ENCODE results near the gene PFAS. TPM values are rescaled to one million over a fixed set of nuclear protein-coding genes. Genes with fewer than 3 reads are reported as not detected.

The PFAS gene
- total and polyA plus RNA-seq, 2 of the 8 experiments (the other 6 are each of a cell fraction or from before 2014, with no cell fraction given): 88.4 to 248 TPM

DNA sequence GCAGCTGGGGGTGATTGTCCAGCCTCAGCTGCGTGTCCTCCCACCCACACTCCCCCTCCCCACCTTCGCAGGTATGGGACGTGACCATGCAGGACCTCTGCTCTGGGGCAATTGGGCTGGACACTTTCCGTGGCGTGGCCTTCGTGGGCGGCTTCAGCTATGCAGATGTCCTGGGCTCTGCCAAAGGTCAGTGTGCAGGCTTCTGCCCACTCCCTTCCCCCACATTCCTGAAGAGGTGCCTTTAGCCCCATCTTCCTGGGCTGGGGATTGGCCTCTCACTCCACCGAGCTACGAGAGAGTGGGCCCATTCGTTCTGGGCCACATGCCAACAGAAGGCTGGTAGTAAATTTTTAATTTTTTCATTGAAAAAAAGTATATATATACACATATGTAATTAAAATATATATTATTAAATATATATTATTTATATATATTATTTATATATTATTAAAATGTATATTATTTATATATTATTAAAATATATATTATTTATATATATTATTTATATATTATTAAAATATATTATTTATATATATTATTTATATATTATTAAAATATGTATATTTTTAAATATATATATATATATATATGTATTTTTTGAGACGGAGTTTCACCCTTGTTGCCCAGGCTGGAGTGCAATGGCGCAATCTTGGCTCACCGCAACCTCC, 18.5 kb downstream of the PFAS start:
- DNase-seq (ENCODE audit: low read depth in 1 of 2, low spot score in 2 of 2): no peak
- no peak overlapping the region for H4K5ac ChIP-seq (ENCODE audit: insufficient read length, low read depth, low read length)
- H3K14ac ChIP-seq (ENCODE audit: insufficient read length): no peak overlapping the region
- no peak overlapping the region for H2AFZ ChIP-seq (ENCODE audit: low read length)
- no peak overlapping the region for H3K4me3 ChIP-seq (ENCODE audit: extremely low read depth in 1 of 4, insufficient read depth in 2 of 4, low read depth in 3 of 4, low read length in 4 of 4)
- FAIRE-seq: no peak
- H3K18ac ChIP-seq (ENCODE audit: extremely low read depth, low read length): no peak overlapping the region
- H3K23me2 ChIP-seq (ENCODE audit: low read depth, low read length): no peaks in the 10 kb centered on the region
- no peak overlapping the region for H2BK12ac ChIP-seq (ENCODE audit: low read depth, low read length)
- peaks cover 4% of the 10 kb centered on the region; the same call in 1 of the 2 replicates for H3K79me1 ChIP-seq (ENCODE audit: low read depth, low read length)
- no peak overlapping the region for H4K8ac ChIP-seq (ENCODE audit: extremely low read depth, insufficient read depth, low read length)
- no peak overlapping the region for H2BK5ac ChIP-seq (ENCODE audit: low read depth, low read length)
- H3K9me3 ChIP-seq (ENCODE audit: insufficient read depth in 2 of 2, low read depth in 1 of 2, low read length in 1 of 2): no peaks in the 10 kb centered on the region
- H3K23ac ChIP-seq (ENCODE audit: insufficient read length): no peak overlapping the region
- no peaks in the 10 kb centered on the region for H3K27me3 ChIP-seq (replicated peaks in 1 of 4; ENCODE audit: control insufficient read depth in 3 of 4, extremely low read depth in 1 of 4, insufficient read depth in 3 of 4, low read length in 3 of 4)
- H2BK15ac ChIP-seq (ENCODE audit: low read length): no peak overlapping the region
- H3K36me3 ChIP-seq (ENCODE audit: control insufficient read depth in 2 of 4, insufficient read depth in 4 of 4, low read length in 3 of 4): peaks cover 42 to 77% (median 69%) of the 10 kb centered on the region in 4 experiments
- no peak overlapping the region for H4K91ac ChIP-seq (replicated peaks; ENCODE audit: insufficient read length, low read length)
- no peak overlapping the region for H3K9ac ChIP-seq (replicated peaks in 1 of 4; ENCODE audit: extremely low read depth in 1 of 4, low read depth in 3 of 4, low read length in 3 of 4)
- H3K4me2 ChIP-seq (ENCODE audit: insufficient read depth in 1 of 2, low read depth in 2 of 2, low read length in 2 of 2): no peak overlapping the region
- H3K56ac ChIP-seq (replicated peaks; ENCODE audit: insufficient read length, low read depth, low read length): no peak overlapping the region
- no peak overlapping the region for H3K4ac ChIP-seq (replicated peaks; ENCODE audit: insufficient read length, low read depth, low read length)
- no peaks in the 10 kb centered on the region for H3K4me1 ChIP-seq (replicated peaks in 1 of 4; ENCODE audit: control insufficient read depth in 3 of 4, insufficient read depth in 4 of 4, low read length in 3 of 4)
- H2BK20ac ChIP-seq (ENCODE audit: low read length): no peak overlapping the region
- WGBS, 2 experiments (ENCODE audit: extremely low coverage in 1 of 2, insufficient coverage in 1 of 2, insufficient read length in 1 of 2, insufficient replicate concordance in 2 of 2, low coverage in 1 of 2, low lambda C conversion rate in 2 of 2, missing lambda C conversion rate in 1 of 2): 95% methylated on average over 13 of the region's 13 CpGs; no CpG with 5 or more reads in 1 of the 2 experiments
- POLR2A ChIA-PET (ENCODE audit: partially characterized antibody): interaction anchor here (53.4 to 66.3 kb wide), 2 partner anchors 4 to 25 kb away, joined by 1521 read pairs; partner anchors contain the start of genes CTC1, PFAS, RANGRF and SLC25A35
- H3K27ac ChIP-seq (ENCODE audit: low read depth, low read length): no peak overlapping the region
- no peak for TF ChIP-seq CHD2 (IDR thresholded peaks at IDR 0.05; ENCODE audit: low read length)
- TF ChIP-seq SIRT6 (IDR thresholded peaks at IDR 0.05; ENCODE audit: low read length): no peak
- TF ChIP-seq HDAC6 (IDR thresholded peaks at IDR 0.05; ENCODE audit: low read depth, low read length): no peak
- no peak for TF ChIP-seq MAFK (IDR thresholded peaks at IDR 0.05; ENCODE audit: low read depth, low read length)
- no peak for TF ChIP-seq SAP30 (IDR thresholded peaks at IDR 0.05; ENCODE audit: insufficient read depth, insufficient replicate concordance, low read length)
- TF ChIP-seq, protein P1, sequence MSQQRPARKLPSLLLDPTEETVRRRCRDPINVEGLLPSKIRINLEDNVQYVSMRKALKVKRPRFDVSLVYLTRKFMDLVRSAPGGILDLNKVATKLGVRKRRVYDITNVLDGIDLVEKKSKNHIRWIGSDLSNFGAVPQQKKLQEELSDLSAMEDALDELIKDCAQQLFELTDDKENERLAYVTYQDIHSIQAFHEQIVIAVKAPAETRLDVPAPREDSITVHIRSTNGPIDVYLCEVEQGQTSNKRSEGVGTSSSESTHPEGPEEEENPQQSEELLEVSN (IDR thresholded peaks at IDR 0.05): no peak
- no peak for TF ChIP-seq CBX8 (IDR thresholded peaks at IDR 0.05; ENCODE audit: borderline replicate concordance, low read depth, low read length)
- no peak for TF ChIP-seq ASH2L (IDR thresholded peaks at IDR 0.05; ENCODE audit: low read length)
- no peak for TF ChIP-seq POLR2A (IDR thresholded peaks at IDR 0.05; ENCODE audit: control extremely low read depth in 1 of 2, low read depth in 2 of 2, low read length in 2 of 2)
- TF ChIP-seq CBX5 (IDR thresholded peaks at IDR 0.05; ENCODE audit: low read depth, low read length): no peak
- no peak for TF ChIP-seq ZNF274 (IDR thresholded peaks at IDR 0.05; ENCODE audit: borderline replicate concordance, extremely low read depth, low read length)
- TF ChIP-seq CEBPB (IDR thresholded peaks at IDR 0.05; ENCODE audit: low read depth, low read length): no peak
- H2BK120ac ChIP-seq (replicated peaks; ENCODE audit: low read depth, low read length): no peak overlapping the region
- H3K79me2 ChIP-seq (ENCODE audit: control insufficient read depth in 1 of 2, insufficient read depth in 2 of 2, low read length in 2 of 2): no peaks in the 10 kb centered on the region
- CTCF ChIA-PET (ENCODE audit: partially characterized antibody): interaction anchor here (0.6 to 1.4 kb wide), 3 partner anchors 9 to 15 kb away, joined by 3 read pairs; no protein-coding TSS in a partner anchor
- no peak overlapping the region for H2AK5ac ChIP-seq (ENCODE audit: low read depth, low read length)
- H4K20me1 ChIP-seq (replicated peaks in 1 of 2; ENCODE audit: control insufficient read depth in 1 of 2, insufficient read depth in 2 of 2, low read length in 2 of 2): peaks cover 10 to 23% of the 10 kb centered on the region in 2 experiments
